Tibial nerve (tissue), 4 donors: ENCODE results near the gene GPR25. TPM values are rescaled to one million over a fixed set of nuclear protein-coding genes. Genes with fewer than 3 reads are reported as not detected.
"Not testable (repeated sequence)": the region's sequence is repeated elsewhere in the genome, so short reads cannot be mapped to it uniquely, and the experiment has no call there.

Experiments
- DNase-seq, 2 donors: peaks; one replicate each; pipeline ENCODE4 v3.0.0-alpha.2; 2019; ENCODE audit warnings: low spot score in 2 of 2
- H3K27ac ChIP-seq, 4 donors: fragments of 200-600 bp; sonication (generic) in 3 of 4; one replicate each; pipeline ENCODE4 v1.5.1; 2017 to 2019; ENCODE audit warnings: mild to moderate bottlenecking in 1 of 4
- H3K27me3 ChIP-seq, 2 donors: fragments of 200-600 bp; sonication (generic) in 1 of 2; one replicate each; pipeline versions ENCODE4 v1.5.1 to v1.6.0; 2017 to 2019
- H3K36me3 ChIP-seq, 3 donors: fragments of 200-600 bp; sonication (generic); one replicate each; pipeline ENCODE4 v1.5.1; 2018 to 2019
- H3K4me1 ChIP-seq, 4 donors: fragments of 200-600 bp; sonication (generic) in 3 of 4; one replicate each; pipeline ENCODE4 v1.5.1; 2017 to 2019
- H3K4me3 ChIP-seq, 4 donors: fragments of 200-600 bp; sonication (generic) in 3 of 4; one replicate each; pipeline ENCODE4 v1.5.1; 2017 to 2019; ENCODE audit warnings: mild to moderate bottlenecking in 1 of 4, moderate library complexity in 1 of 4
- H3K9me3 ChIP-seq, 4 donors: fragments of 200-600 bp; sonication (generic) in 3 of 4; one replicate each; pipeline ENCODE4 v1.5.1; 2017 to 2019
- CTCF ChIP-seq, 5 experiments: fragments of 200-600 bp in 3 of 5; fragments of 450-650 bp in 2 of 5; sonication (generic) in 3 of 5; IDR thresholded peaks; one replicate each; pipeline ENCODE4 v1.5.1; 2016 to 2019; ENCODE audit warnings: antibody characterized with exemption in 5 of 5, mild to moderate bottlenecking in 3 of 5, moderate library complexity in 2 of 5
- EP300 ChIP-seq, 2 donors: sonication (generic); formaldehyde crosslinking; IDR thresholded peaks; one replicate each; pipeline ENCODE4 v1.6.1; 2017; ENCODE audit warnings: antibody characterized with exemption in 2 of 2, mild to moderate bottlenecking in 1 of 2
- POLR2A ChIP-seq, 2 donors: fragments of 450-650 bp; IDR thresholded peaks; one replicate each; pipeline ENCODE4 v1.6.1; 2017; ENCODE audit warnings: antibody characterized with exemption in 2 of 2, mild to moderate bottlenecking in 2 of 2, moderate library complexity in 2 of 2
- WGBS, 2 donors: methylation state at CpG; one replicate each; pipeline ENCODE4 v1.1.5; 2018; 5-methylcytosine and 5-hydroxymethylcytosine counted together
- total RNA-seq, 4 donors: library from RNA; depleted of rRNA; stranded (reverse); fragments of >200 nt; gene quantifications; one replicate each; pipeline ENCODE4 v1.1.0, GENCODE V29; 2016

GPR25 gene
- total RNA-seq, 4 donors from 2014 or later = not detected

- WGBS, 2 donors = 94% methylated on average over 24 of the region's 24 CpGs
- Histone ChIP-seq H3K27ac (no peak overlapping the region), H3K4me1 (peaks cover 0 to 3% (median 0%) of the 10 kb centered on the region in 4 donors), H3K27me3 (no peaks in the 10 kb centered on the region), H3K36me3 (no peaks in the 10 kb centered on the region), H3K9me3 (no peaks in the 10 kb centered on the region), H3K4me3 (no peak overlapping the region)
- DNase-seq = no peak
- TF ChIP-seq CTCF (IDR thresholded peaks at IDR 0.05) (no peak), POLR2A (IDR thresholded peaks at IDR 0.05) (no peak), EP300 (IDR thresholded peaks at IDR 0.05) (no peak)
Measured at GRCh38 chr1:200911361-200911760, 38.6 kb downstream of the GPR25 start.

GRCh38 chr1:200911936-200912335 is 39.2 kb downstream of the GPR25 start:
- DNase-seq = not testable (repeated sequence)

GRCh38 chr1:200912737-200913407 is 40.1 kb downstream of the GPR25 start:
- no peak for DNase-seq
- Histone ChIP-seq H3K27me3 (no peaks in the 10 kb centered on the region), H3K4me3 (no peak overlapping the region), H3K9me3 (no peaks in the 10 kb centered on the region), H3K27ac (no peak overlapping the region), H3K36me3 (no peaks in the 10 kb centered on the region), H3K4me1 (peaks cover 0 to 3% (median 0%) of the 10 kb centered on the region in 4 donors)
- 89 to 90% methylated on average over 13 of the region's 13 CpGs for WGBS, 2 donors
- TF ChIP-seq CTCF (IDR thresholded peaks at IDR 0.05) = no peak
- no peak for TF ChIP-seq EP300 (IDR thresholded peaks at IDR 0.05)
- TF ChIP-seq POLR2A (IDR thresholded peaks at IDR 0.05) = no peak

More at GRCh38 chr1:200911936-200912335, 39.2 kb downstream of the GPR25 start:
- not testable (repeated sequence) for H3K36me3 ChIP-seq, H3K27me3 ChIP-seq, H3K9me3 ChIP-seq, H3K4me1 ChIP-seq, H3K4me3 ChIP-seq, H3K27ac ChIP-seq
- WGBS, 2 donors = 78 to 95% methylated on average over 4 to 9 of the region's 21 CpGs

GRCh38 chr1:200916152-200916551 is 43.4 kb downstream of the GPR25 start:
- Histone ChIP-seq H3K4me1 (no peaks in the 10 kb centered on the region), H3K36me3 (no peaks in the 10 kb centered on the region), H3K9me3 (no peaks in the 10 kb centered on the region), H3K27ac (no peak overlapping the region), H3K27me3 (no peaks in the 10 kb centered on the region), H3K4me3 (no peak overlapping the region)
- DNase-seq = no peak
- 40 to 49% methylated on average over 12 to 20 of the region's 22 CpGs for WGBS, 2 donors
- no peak for TF ChIP-seq CTCF (IDR thresholded peaks at IDR 0.05)
- TF ChIP-seq POLR2A (IDR thresholded peaks at IDR 0.05) = no peak
- TF ChIP-seq EP300 (IDR thresholded peaks at IDR 0.05) = no peak

GRCh38 chr1:200916681-200917080 is 43.9 kb downstream of the GPR25 start:
- Histone ChIP-seq H3K4me1 (no peaks in the 10 kb centered on the region), H3K9me3 (no peaks in the 10 kb centered on the region), H3K27ac (no peak overlapping the region), H3K4me3 (no peak overlapping the region), H3K36me3 (no peaks in the 10 kb centered on the region), H3K27me3 (no peaks in the 10 kb centered on the region)
- whole genome bisulfite sequencing, 2 donors = 71 to 73% methylated on average over 11 of the region's 11 CpGs
- TF ChIP-seq EP300 (IDR thresholded peaks at IDR 0.05) (no peak), CTCF (IDR thresholded peaks at IDR 0.05) (no peak), POLR2A (IDR thresholded peaks at IDR 0.05) (no peak)
- DNase-seq = no peak
